Skeletal muscle tissue (tissue), 4 donors: Measurements from ENCODE around the gene GLIS1. TPM values are rescaled to one million over a fixed set of nuclear protein-coding genes. Genes with fewer than 3 reads are reported as not detected.

ENCODE experiments used
- H3K27ac ChIP-seq: one replicate; pipeline ENCODE4 v1.7.0; 2013; ENCODE audit warnings: mild to moderate bottlenecking, low read depth, low read length, inconsistent platforms
- H3K27me3 ChIP-seq, 3 donors: one replicate each; pipeline ENCODE4 v1.7.0; 2013; ENCODE audit warnings: low read length in 3 of 3; ENCODE audit not compliant: control insufficient read depth in 3 of 3, insufficient read depth in 3 of 3
- H3K36me3 ChIP-seq, 3 donors: one replicate each; pipeline ENCODE4 v1.7.0; 2013; ENCODE audit warnings: low read length in 3 of 3; ENCODE audit not compliant: control insufficient read depth in 3 of 3, insufficient read depth in 3 of 3
- H3K4me1 ChIP-seq, 3 donors: one replicate each; pipeline ENCODE4 v1.7.0; 2013; ENCODE audit warnings: low read length in 3 of 3, mild to moderate bottlenecking in 3 of 3; ENCODE audit not compliant: control insufficient read depth in 3 of 3, insufficient read depth in 3 of 3
- H3K4me3 ChIP-seq, 3 donors: one replicate each; pipeline ENCODE4 v1.7.0; 2013; ENCODE audit warnings: low read length in 3 of 3
- H3K9ac ChIP-seq, 3 donors: one replicate each; pipeline ENCODE4 v1.7.0; 2013; ENCODE audit warnings: low read length in 3 of 3, mild to moderate bottlenecking in 3 of 3, moderate library complexity in 2 of 3, low read depth in 1 of 3
- H3K9me3 ChIP-seq, 3 donors: one replicate each; pipeline ENCODE4 v1.7.0; 2013; ENCODE audit warnings: low read length in 3 of 3; ENCODE audit not compliant: control insufficient read depth in 3 of 3
- total RNA-seq: library from RNA; depleted of rRNA; stranded (reverse); fragments of >200 nt; gene quantifications from one replicate; pipeline ENCODE4 v1.2.3, GENCODE V29; 2014
- donor health status: Osteomylitis.

The GLIS1 gene
- total RNA-seq, 1 donor from 2014 or later = not detected

DNA sequence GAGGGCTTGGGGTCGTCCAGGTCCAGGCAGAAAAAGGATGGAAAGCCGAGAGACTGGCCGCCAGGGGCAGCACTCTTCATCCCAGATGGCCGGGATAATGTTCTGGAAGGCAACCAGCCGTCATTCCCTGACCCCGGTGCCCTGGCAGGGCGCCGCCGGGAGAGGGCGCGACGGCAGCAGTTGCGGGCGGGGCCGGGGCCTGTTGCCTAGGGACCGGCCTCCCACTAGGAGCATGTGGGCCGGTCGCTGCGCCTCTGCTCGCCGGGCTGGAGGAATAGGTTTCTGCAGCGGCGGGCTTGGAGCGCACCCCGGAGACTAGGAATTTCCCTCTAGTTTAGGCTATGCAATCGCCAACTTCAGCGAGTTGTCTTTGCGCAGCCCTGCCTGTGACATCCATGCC is 268.8 kb downstream of the GLIS1 start:
- H3K9ac ChIP-seq = no peak overlapping the region
- H3K36me3 ChIP-seq = no peaks in the 10 kb centered on the region
- no peaks in the 10 kb centered on the region for H3K9me3 ChIP-seq
- peak overlapping the region in 2 of 3 donors; percentile 13 to 48 for H3K4me3 ChIP-seq
- peaks cover 0 to 6% (median 0%) of the 10 kb centered on the region in 3 donors for H3K27me3 ChIP-seq
- H3K27ac ChIP-seq = no peak overlapping the region
- peaks cover 0 to 7% (median 6%) of the 10 kb centered on the region in 3 donors for H3K4me1 ChIP-seq

DNA sequence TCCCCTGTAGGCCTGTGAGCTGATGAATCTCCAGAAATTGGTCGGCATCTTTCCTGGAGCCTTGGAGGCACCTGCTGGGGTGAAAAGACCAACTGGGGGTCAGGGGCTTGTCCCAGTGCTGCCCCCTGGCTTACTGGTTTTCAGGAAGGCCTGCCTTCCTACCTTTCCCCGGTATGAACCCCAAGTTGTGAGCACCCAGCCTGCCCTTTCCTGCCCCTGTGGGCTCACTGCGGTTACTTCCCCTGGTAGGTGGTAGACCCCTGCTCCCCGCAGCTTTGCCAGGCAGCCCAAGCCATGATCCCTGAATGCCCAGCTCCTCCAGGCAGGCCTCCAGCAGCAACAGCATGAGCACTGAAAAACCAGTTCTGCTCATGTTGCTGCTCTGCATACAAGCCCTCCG is 269.6 kb downstream of the GLIS1 start:
- Histone ChIP-seq H3K27ac (no peak overlapping the region), H3K36me3 (no peaks in the 10 kb centered on the region), H3K27me3 (peaks cover 0 to 6% (median 0%) of the 10 kb centered on the region in 3 donors), H3K4me1 (peaks cover 0 to 7% (median 6%) of the 10 kb centered on the region in 3 donors), H3K9ac (no peak overlapping the region), H3K9me3 (no peaks in the 10 kb centered on the region), H3K4me3 (no peak overlapping the region)

DNA sequence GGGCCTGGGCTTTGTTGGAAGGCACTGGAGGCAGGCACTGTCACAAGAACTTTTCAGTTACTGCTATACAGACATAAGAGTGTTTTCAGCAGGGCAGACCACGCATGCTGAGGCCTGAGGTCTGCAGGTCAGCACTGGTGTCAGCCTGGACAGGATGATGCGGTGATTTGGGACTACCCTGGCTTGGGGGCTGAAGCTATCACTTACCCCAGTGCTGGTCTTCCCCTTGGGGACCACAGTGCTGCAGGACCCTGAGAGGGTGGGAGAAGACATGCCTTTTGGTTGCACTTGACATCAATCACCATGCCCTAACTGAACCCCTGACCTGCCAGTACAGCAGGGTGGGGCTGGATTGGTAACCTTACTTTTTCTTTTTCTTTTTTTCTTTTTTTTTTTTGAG is 270.6 kb downstream of the GLIS1 start:
- H3K4me1 ChIP-seq = peaks cover 0 to 7% (median 6%) of the 10 kb centered on the region in 3 donors
- no peak overlapping the region for H3K9ac ChIP-seq
- no peaks in the 10 kb centered on the region for H3K9me3 ChIP-seq
- no peaks in the 10 kb centered on the region for H3K36me3 ChIP-seq
- no peak overlapping the region for H3K27ac ChIP-seq
- H3K27me3 ChIP-seq = peaks cover 0 to 6% (median 0%) of the 10 kb centered on the region in 3 donors
- H3K4me3 ChIP-seq = no peak overlapping the region

DNA sequence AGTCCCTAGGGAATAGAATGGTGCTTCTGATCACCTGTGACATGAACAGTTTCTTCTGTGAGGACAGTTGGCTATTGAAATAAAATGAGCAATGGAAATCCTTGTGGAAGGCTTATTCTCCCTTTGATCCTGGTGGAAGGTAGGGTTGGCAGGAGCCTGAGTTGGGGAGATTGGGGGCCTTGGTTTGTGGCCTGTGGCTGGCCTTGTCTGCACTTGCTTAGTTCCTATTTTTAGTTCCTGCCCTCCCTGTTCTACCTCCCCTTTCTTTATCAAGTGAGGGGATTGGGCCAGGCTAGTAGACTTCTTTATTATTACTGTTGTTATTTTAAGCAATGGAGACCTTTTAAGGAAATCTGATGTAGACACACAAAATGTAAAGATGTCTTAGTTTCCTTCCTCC is 271.6 kb downstream of the GLIS1 start:
- peaks cover 0 to 8% (median 0%) of the 10 kb centered on the region in 3 donors for H3K27me3 ChIP-seq
- no peak overlapping the region for H3K9ac ChIP-seq
- no peaks in the 10 kb centered on the region for H3K36me3 ChIP-seq
- no peak overlapping the region for H3K4me3 ChIP-seq
- H3K9me3 ChIP-seq = no peaks in the 10 kb centered on the region
- no peak overlapping the region for H3K27ac ChIP-seq
- peaks cover 0 to 7% (median 6%) of the 10 kb centered on the region in 3 donors for H3K4me1 ChIP-seq

DNA sequence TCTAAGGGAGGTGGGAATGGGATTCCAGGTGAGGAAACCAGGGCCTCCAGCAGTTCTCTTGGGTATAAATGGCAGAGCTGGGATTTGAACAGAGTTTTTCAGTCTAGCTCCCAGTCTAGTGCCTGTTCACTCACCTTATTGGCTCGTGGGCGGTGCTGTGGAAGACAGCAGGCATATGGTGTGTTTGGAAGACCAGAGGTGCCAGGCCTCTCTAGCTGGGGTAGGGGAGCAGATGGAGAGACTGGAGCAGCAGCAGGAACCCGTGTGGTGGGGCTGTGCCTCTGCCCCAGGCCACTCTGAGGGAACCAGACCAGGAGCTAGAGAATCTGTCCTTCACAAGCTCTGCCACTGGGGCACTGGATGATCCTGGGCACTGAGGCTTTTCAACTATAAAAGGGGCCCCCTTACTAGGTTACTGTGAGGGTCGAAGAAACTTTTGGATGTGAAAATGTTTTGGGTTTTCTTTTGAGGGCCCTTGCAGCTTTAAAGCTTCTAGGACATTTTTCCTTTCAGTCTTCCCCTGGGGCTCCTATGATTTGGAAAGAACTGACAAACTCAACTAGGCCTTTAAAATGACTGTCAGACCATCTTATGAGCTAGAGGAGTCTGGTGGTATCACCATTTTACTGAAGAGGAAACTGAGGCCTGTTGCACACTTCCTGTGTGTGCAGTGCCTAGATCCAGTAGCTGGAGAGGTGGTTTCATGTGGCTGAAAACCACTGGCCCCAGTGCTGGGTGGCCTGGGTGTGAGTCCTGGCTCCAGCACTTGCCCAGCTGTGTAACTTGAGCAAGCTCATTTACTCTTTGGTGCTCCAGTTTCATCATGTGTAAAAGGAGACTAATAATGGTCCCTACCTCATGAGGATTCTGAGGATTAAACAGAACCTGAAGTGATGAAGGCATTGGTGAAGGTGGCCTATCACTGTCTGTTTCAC is 273.7 kb downstream of the GLIS1 start:
- Histone ChIP-seq H3K27ac (no peak overlapping the region), H3K9me3 (no peaks in the 10 kb centered on the region), H3K4me1 (peaks cover 0 to 2% (median 1%) of the 10 kb centered on the region in 3 donors), H3K4me3 (no peak overlapping the region), H3K9ac (no peak overlapping the region), H3K27me3 (peaks cover 0 to 8% (median 7%) of the 10 kb centered on the region in 3 donors), H3K36me3 (no peaks in the 10 kb centered on the region)

DNA sequence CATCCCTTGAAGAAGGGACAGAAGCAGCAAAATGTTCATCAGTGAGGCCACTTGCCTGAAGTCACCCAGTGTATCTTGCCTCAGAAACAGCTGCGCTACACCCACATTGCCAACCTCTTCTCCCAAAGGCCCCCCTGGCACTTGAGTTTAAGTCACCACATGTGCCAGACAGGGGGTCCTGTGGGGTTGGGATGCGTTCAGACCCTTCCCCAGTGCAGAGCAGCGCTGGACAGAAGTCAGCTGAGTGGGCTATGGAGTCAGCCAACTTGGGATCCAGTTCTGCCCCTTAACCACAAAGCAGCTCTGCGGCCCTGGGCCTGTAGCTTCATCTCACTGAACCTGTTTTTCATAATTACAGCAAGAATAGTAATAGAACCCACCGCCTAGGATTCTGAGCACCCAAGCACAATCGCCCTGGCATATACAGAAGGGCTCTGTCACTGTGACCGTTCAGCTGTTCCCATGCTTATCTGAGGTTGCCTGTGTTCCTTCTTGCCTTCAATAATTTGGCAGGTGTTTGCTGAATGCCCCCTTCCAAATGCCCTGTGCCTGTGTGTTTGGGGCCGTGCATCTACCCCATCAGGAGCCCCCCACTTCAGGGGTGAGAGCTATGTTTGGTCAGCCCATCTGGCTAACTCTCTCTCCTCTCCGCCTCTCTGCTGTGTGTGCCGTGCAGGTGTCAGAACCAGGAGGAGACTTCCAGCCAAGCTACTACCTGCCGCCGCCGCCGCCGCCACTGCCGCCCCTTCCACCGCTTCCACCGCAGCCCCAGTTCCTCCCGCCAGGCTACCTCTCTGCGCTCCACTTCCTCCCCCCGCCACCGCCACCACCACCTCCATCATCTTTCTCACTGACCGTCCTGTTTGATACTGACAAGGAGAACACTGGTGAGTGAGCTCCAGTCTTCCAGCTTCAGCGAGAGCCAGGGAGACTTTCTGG is 274.7 kb downstream of the GLIS1 start:
- Histone ChIP-seq H3K4me1 (no peaks in the 10 kb centered on the region), H3K9ac (no peak overlapping the region), H3K9me3 (no peaks in the 10 kb centered on the region), H3K4me3 (no peak overlapping the region), H3K36me3 (no peaks in the 10 kb centered on the region), H3K27ac (no peak overlapping the region), H3K27me3 (peaks cover 0 to 11% (median 8%) of the 10 kb centered on the region in 3 donors)

DNA sequence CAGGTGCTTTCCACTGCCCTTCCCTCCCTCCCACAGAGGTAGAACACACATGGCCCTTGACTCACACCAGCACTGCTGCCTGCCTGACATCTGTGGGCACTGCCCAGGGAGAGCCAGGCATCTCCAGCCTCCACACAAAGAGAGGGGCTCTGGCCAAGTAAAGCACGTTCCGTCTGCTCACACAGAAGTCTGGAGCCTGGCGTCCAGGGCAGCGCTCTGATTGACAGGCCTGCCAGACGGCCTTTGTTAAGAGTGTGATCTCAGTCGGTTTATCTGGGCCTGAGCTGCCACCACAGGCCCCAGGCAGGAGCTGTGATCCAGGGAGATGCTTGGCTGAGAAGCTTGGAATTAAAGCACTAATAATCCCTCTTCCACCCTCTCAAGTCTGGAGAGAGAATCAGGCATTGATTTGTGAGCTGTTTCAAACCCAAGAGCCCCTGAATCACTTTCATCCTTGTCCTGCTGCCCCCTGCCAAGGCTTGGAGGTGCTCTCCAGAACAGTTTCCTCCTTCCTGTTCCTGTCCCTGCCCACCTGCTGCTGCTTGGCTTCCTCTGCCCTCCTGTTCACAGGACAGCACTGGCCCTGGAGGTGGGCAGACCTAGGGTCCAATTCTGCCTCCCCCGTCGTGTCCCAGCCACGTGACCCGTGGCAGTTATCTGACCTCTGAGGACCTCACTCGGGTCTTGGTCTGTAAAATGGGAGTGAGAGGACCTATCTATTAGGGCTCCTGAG is 276.0 kb downstream of the GLIS1 start:
- Histone ChIP-seq H3K9ac (no peak overlapping the region), H3K9me3 (no peaks in the 10 kb centered on the region), H3K27me3 (peaks cover 0 to 12% (median 8%) of the 10 kb centered on the region in 3 donors), H3K4me3 (no peak overlapping the region), H3K27ac (no peak overlapping the region), H3K36me3 (no peaks in the 10 kb centered on the region), H3K4me1 (no peaks in the 10 kb centered on the region)

DNA sequence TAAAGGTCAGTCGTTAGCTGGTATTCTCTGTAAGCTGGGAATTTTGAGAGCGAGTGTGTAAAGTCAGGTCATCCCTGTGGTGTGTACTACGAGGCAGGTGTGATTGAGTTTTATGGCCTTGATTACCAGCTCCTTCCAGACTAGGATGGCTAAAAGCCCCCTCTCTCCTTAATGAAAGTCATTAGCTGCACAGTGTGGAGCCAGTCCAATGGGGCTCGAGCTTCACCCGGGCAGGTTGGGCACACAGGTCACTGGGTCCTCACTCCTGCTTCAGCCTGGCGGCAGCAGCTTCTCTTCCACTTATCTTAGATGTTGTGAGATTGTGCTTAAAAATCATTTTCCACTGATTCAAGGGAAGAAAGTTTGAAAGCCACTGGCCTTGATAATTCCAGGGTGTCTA is 276.8 kb downstream of the GLIS1 start:
- no peaks in the 10 kb centered on the region for H3K9me3 ChIP-seq
- no peaks in the 10 kb centered on the region for H3K4me1 ChIP-seq
- H3K27ac ChIP-seq = no peak overlapping the region
- no peak overlapping the region for H3K9ac ChIP-seq
- no peak overlapping the region for H3K4me3 ChIP-seq
- H3K27me3 ChIP-seq = peaks cover 0 to 12% (median 8%) of the 10 kb centered on the region in 3 donors
- no peaks in the 10 kb centered on the region for H3K36me3 ChIP-seq

DNA sequence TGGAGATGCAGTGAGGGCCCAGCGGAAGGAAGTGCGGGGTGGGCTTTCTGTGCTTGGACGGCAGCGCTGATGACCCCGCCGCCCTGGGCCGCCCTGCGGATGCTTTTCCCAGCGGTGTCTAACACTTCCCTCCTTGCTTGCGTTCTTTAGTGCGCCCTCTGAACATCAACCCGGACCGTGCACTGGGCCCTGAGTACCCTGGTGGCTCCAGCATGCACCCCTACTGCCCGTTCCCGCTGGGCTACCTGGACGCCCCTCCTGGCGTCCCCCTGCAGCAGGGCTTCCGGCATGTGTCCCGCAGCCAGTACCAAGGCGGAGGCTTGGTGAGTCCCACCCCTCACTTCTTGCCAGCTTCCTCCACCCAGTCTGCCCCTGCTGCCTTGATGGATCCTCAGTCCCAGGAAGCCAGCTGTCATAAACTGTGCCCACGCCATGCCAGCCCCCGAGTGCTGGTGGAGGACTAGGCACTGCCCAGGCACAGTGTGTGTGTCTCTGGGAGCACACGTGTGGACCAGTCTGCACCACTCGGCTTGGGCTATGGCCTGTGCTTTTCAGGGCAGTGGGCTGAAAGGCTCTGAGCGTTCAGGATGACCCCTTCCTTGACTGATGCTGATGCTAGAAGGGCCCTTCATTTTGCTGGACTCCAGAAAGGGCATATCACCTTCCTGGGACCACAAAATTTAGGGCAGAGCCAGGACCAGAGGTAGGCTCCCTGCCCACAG is 277.5 kb downstream of the GLIS1 start:
- H3K27me3 ChIP-seq = peaks cover 0 to 12% (median 8%) of the 10 kb centered on the region in 3 donors
- no peak overlapping the region for H3K4me3 ChIP-seq
- no peak overlapping the region for H3K27ac ChIP-seq
- no peaks in the 10 kb centered on the region for H3K36me3 ChIP-seq
- no peaks in the 10 kb centered on the region for H3K9me3 ChIP-seq
- no peak overlapping the region for H3K9ac ChIP-seq
- no peaks in the 10 kb centered on the region for H3K4me1 ChIP-seq
